GM18502 (cell line): ENCODE results near the gene KREMEN1.
"Not testable (repeated sequence)": the region's sequence is repeated elsewhere in the genome, so short reads cannot be mapped to it uniquely, and the experiment has no call there.

Experiments
- ATAC-seq: cut with Tn5 transposase; IDR thresholded peaks from one replicate; pipeline ENCODE4 v1.9.1; 2021; ENCODE audit warnings: mild to moderate bottlenecking; ENCODE audit not compliant: unreplicated experiment, poor library complexity

The KREMEN1 gene

DNA sequence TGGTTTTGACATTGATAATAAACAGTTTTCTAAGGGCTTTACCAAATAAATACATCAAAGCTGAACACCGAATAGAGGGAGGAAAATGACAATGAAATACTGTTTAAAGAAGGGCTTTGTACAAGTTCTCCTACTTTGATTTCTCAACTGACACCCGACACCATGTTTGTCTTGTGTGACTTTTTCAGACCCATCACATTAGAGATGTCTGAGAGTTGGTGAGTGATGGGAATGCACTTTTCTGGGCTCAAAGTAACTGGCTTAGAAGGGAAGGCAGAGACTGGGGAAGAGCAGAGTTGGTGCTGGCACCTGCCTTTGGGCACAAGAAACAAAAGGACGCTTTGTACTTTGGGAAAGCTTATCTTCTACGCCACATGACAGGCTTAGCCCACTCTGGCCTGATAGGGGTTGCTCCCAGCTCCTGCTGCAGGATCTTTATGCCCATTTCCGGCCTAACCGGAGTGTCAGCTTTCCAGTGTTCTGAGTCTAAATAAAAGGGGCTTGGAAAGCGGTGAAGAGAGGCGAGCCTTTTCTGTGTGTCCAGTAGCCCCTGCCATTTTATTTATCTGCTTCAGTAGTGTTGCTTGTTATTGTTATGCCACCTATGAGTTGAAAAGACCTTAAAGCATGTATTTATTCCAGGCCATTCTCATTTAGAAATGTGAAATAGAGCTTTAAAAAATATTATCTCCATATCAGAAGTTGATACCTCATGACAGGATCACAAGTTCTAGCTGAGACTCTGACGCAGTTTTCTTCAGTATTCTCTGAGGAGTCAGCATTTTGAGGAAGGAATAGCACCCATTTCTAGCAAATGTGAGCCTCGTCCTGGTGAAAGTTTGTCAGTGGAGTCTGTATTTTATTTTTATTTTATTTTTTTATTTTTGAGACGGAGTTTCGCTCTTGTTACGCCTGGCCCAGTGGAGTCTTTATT is 24.2 kb downstream of the KREMEN1 start:
- ATAC-seq = no peak

DNA sequence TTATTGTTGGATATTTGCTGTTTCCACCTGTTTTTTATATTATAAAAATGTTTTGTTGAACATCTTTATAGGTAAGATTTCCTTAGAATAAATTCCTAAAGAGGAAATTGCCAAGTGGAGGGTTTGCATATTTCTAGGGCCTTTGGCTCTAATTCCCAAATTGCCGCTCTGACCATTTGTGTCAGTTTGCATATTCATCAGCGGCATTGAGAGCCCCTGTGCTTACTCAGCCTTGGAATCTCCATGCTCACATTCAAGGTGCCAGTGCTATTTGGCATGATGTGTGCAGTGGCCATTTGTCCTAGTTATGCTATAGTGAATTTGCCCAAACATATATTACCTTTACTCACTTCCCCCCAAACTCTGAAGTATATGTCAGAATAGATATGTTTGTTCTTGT is 25.5 kb downstream of the KREMEN1 start:
- ATAC-seq = no peak

DNA sequence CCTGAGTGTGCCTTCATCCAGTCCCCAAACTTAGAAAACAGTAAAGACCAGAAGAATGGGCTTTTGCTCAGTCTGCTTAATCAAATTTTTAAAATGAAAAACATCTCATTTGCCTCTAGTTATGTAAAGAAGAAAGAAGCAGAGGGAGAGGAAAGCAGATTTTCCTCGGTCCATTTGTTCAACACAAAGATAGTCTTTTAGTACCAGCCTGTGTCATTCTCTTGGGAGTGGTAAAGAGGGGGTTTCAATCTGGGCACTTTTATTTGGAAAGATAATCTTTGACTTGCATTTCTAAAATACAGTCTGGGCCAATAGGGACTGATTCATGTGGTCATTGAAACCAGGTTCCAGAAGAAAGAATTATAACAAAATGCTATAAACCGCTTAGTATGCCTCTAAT is 29.5 kb downstream of the KREMEN1 start:
- ATAC-seq = no peak

DNA sequence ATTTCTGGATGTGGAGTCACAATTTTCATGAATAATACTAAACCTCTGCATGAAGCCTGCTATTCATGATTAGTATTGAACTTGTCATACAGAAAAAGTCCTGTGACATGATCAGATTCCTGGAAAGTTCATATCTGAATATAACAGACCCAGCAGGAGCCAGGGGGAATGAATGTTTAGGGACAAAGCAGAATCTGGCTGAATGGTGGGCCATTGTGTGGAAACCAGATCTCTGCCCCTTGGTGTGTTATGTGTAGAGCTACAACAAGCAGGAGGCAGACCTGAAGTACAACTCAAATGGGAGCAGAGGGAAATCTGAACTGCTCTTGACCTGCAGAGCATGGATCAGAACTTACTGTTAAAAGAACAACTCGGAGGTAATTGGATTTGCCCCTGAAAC is 30.3 kb downstream of the KREMEN1 start:
- ATAC-seq = no peak

DNA sequence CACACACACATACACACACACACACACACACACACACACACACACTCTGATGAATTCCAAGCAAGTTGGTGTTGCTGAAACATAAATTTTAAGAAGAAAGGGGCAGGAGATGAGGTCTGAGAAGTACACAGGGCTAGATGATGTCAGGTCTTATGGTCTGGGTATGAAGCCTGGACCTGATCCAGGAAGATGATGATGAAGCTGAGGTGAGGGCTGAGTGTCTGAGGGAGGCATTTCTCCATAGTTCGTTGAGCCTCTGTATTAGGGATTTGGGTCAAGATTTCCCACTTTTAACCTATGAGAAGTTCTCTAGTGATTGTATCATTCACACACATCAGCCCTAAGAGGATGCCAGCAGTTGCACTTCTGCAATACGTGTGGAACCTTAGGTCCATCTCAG is 32.6 kb downstream of the KREMEN1 start:
- ATAC-seq = no peak

DNA sequence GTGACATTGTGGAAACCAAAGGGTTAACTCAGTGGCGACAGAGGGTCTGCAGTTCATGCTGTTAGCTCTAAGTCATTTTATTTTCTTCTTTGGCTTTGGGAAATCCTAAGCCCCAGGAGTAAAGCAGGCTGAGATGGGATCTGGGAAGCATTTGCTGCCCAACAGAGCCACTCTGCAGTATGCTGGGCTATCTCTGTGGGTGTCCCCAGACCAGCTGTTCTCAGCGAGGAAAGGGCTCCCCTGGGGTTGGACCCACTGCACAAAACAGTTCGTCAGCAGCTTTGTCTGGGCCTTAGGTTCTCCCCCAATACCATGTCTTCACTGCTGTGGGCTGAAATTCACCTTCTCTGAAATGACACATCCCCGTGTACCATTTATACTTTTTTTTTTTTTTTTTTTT is 34.0 kb downstream of the KREMEN1 start:
- ATAC-seq = no peak

DNA sequence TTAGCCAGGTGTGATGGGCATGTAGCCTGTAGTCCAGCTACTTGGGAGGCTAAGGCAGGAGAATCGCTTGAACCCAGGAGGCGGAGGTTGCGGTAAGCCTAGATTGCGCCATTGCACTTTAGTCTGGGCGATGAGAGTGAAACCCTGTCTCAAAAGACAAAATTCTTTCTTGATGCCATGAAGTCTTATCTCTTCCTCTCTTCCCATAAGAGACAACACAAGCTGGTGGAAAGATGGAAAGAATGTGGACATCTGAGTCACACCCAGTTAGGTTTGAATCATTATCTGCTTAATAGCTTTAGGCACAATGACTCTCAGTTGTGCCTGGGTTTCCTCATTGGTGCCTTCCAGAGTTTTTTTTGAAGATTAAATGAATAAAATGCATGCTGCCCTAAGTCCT is 35.3 kb downstream of the KREMEN1 start:
- no peak for ATAC-seq

DNA sequence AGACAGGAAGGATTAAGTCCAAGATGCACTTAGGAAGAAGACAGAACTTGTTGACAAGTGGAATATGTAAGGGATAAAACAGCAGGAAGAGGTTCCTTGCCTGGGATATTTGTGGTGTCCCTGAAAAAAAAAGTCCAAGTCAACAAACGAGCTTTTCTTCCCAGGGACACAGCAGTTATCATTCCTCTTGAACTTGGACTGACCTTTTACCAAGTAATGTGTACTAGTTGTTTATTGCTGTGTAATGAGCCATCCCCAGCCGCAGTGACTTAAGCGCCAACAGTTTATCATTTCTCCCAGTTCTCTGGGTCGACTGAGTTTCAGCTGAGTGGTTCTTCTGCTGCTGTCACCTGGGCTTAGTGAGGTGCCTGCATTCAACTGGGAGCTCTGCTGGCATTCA is 37.0 kb downstream of the KREMEN1 start:
- ATAC-seq = no peak

DNA sequence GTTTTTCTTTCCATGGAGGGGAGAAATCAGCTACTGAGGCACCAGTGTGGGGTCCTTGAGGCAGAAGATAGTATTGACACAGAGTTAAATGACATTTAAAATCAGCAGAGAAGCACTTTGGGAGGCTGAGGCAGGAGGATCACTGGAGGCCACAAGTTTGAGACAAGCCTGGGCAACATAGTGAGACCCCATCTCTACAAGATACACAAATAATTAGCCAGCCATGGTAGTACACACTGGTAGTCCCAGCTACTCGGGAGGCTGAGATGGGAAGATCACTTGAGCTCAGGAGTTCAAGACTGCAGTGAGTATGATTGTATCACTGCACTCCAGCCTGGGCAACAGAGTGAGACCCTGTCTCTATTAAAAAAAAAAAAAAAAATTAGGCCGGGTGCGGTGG is 38.1 kb downstream of the KREMEN1 start:
- no peak for ATAC-seq

DNA sequence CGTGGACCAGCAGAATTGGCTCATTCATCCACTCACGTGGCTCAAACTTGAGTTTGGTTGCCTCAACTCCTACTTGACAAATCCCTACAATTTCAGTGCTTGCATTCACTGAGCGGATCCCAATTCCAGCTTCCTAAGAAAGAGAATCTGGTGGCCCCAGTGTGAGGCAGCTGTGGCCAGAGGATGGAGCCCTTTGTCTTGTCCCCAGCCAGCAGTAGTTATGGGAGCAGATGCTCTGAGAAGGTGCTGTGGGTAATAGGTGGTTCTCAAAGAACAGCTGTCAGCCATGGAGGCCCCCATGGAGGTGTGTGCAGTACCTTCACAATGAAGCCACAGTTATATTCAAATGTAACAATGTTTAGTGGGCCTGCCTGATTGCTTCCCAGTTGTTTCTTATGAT is 39.3 kb downstream of the KREMEN1 start:
- no peak for ATAC-seq

DNA sequence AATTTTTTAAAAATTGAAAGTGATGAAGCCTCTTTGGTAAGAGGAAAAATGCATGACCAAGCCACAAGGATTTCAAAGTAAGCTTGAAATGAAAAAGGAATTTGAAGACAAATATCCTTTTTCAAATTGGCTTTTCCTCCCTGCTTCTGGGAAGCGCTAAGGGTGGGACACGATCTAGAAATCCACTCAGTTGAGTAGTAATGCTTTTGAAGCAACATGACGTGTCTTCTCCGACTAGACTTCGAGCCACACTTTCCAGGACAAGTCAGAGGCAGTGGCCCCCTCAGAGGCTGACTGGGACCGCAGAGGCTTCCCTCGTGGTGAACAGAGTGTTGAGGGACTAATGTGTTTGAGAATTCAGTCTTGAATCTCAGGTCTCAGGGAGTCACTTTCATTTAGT is 39.8 kb downstream of the KREMEN1 start:
- ATAC-seq = no peak

DNA sequence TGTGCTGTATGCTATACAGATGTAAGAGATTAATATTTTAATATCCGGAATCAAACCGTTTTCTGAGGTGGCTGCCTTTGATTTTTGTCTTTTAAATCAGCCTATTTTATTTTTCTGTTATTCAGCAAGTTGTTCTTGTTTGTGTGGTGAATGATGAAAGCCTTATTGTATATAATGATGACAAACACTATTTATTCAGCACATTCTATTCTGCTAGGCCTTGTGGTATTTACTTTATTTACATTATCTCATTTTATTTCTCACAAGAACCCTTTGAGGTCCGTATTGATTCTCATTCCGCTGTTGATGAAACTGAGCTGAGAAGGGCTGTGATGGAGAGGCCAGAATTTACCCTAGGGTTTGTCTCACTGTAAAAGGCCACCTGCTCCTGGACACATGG is 40.5 kb downstream of the KREMEN1 start:
- no peak for ATAC-seq

DNA sequence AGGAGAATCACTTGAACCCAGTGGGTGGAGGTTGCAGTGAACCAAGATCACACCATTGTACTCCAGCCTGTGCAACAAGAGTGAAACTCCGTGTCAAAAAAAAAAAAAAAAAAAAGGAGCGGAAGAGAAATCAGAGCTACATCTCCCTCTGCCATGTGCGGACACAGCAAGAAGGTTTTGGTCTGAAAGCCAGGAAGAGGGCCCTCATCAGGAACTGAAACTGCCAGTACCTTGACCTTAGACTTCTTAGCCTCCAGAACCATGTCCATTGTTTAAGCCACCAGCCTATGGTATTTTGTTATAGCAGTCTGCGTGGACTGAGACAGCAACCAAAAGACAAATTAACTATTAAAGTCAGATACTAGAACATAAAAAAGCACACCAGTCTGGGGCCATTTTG is 41.6 kb downstream of the KREMEN1 start:
- ATAC-seq = no peak

DNA sequence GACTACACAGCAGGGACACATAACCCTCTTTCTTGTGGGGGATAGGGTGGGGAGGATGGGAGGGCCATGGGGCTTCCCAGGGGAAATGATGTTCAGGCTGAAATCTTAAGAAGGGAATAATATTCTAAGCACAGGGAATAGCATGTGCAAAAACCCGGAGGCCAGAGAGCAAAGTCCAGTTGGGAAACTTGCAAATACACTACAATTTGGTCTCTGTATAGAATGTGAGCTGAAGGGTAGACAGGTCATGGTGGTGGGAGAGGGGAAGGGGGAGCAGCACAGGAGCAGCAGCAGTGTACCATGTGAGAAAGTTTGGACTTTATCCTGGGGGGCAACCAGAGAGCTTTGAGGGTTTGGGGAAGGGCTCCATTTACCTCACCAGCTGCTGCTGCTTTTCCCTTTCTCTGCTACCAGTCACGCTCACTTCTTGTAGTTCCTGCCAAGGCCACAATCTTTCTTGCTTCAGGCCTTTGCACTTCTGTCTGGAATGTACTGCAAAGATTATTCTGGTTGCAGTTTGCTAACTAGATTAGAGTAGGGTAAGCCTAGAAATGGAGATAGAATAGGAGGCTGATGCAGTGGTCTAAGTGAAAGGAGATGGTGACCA is 43.0 kb downstream of the KREMEN1 start:
- ATAC-seq = no peak

DNA sequence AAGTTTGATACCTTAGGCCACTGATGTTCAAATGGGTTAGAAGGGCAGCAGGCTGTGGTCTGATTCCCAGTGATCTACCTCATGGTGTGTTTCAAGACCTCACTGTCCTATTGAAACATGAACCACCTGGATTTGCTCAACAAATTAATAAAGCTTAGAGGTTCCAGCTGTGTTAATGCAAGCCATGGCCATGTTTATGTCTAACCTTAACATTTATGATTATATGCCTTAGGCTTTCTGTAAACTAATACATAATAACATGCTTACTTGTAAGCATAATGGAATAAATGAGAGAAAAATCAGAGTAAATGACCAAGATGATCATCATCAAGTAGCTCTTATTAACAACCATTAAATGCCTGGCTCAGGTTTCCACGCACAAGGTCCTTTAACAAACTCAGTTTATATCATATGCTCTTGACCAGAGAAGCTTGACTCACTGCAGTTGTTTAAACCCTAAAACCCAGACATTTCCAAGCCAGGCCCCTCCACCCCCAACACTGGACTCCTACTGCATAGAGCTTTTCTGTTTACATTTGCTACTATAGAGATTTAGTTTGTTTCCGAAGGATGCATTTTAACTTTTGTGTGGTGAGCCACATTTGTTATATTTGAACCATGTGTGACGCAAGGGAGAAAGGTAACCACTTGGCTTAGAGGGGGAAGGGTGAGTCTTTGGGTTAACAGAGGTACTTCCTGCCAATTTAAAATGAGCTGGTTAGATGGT is 43.7 kb downstream of the KREMEN1 start:
- ATAC-seq = no peak

DNA sequence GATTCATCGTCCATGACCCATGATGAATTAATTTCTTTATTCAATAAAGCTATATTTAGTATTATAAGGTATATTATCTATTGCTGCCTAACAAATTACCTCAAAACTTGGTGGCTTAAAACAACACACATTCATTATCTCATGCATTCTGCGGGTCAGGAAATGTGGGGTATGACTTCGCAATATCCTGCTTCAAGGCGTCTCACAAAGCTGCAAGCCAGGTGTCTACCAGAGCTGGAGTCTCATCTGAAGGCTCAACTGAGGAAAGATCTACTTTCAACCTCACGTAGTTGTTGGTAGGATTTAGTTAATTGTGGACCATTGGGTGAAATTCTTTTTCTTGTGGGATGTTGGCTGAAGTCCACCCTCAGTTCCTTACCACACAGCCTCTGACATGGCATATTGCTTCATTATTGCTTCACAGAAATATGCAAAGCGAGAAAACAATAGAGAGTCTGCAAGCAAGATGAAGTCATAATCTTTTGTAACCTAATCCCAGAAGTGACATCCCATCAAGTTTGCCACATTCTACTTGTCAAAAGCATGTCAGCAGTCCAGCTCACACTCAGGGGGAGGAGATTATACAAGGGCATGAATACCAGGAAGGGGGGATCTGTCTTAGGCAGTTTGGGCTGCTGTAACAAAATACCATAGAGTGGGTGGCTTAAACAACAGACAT is 45.1 kb downstream of the KREMEN1 start:
- no peak for ATAC-seq

DNA sequence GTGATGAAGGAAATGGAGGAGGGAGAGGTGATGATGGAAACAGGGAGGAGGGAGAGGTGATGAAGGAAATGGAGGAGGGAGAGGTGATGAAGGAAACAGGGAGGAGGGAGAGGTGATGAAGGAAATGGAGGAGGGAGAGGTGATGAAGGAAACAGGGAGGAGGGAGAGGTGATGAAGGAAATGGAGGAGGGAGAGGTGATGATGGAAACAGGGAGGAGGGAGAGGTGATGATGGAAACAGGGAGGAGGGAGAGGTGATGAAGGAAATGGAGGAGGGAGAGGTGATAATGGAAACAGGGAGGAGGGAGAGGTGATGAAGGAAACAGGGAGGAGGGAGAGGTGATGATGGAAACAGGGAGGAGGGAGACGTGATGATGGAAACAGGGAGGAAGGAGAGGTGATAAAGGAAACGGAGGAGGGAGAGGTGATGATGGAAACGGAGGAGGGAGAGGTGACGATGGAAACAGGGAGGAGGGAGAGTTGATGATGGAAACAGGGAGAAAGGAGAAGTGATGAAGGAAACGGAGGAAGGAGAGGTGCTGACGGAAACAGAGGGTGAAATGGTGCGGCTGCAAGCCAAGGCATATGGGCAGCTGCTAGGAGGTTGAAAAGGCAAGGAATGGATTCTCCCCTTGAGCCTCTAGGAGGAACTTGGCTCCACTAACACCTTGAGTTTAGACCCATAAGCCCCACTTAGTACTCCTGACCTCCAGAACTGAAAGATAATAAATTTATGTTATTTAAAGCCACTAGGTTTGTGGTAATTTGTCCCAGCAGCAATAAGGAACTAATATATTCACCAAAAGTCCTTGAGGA is 47.5 kb downstream of the KREMEN1 start:
- not testable (repeated sequence) for ATAC-seq

DNA sequence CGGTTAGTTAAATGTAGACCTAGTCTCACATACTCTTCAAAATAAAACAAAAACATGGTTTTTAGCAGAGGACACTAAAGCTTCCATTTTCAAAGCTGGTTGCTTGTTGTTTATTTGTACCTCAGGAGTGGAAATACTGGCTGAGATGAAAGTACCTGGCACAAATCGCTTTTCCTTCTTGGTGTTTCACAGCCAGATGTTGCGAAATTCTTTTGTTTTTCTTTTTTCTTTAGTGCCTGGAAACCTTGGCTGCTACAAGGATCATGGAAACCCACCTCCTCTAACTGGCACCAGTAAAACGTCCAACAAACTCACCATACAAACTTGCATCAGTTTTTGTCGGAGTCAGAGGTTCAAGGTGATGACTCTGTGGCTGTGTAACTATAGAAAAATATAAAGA is 48.3 kb downstream of the KREMEN1 start:
- ATAC-seq = no peak

DNA sequence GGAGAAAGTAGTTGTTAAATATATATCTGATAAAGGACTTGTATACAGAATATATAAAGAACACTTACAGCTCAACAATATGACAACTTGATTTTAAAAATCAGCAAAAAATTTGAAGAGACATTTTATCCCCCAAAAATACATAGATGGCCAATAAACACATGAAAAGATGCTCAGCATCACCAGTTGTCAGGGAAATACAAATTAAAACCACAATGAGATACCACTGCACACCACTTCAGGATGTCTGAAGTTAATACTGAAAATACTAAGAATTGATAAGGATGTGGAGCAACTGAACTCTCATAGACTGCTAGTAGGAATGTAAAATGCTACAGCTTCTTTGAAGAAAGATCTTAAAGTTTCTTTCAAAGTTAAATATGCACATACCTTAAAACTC is 49.2 kb downstream of the KREMEN1 start:
- no peak for ATAC-seq
